ENCODE results near the gene MEAF6. TPM values are rescaled to one million over a fixed set of nuclear protein-coding genes. Genes with fewer than 3 reads are reported as not detected.

Gene MEAF6
- total and polyA plus RNA-seq, 2 donors (not counting 3 experiments of a cell fraction or from before 2014, with no cell fraction given), result 28.0 to 62.5 TPM

- H3K27ac ChIP-seq (ENCODE audit: insufficient read depth, low read depth, low read length), result no peak overlapping the region
- H3K79me2 ChIP-seq (ENCODE audit: control insufficient read depth, insufficient read depth, low read length), result peaks cover 37% of the 10 kb centered on the region
- no peaks in the 10 kb centered on the region for H3K27me3 ChIP-seq (ENCODE audit: control insufficient read depth in 2 of 2, insufficient read depth in 2 of 2, low read length in 2 of 2)
- ChIA-PET CTCF (interaction anchor here (1.6 kb wide), 1 partner anchor 35 kb away, joined by 5 read pairs; the partner anchor contains the start of gene MEAF6), POLR2A (interaction anchor here (1.0 kb wide), 1 partner anchor 141 kb away, joined by 3 read pairs; a partner anchor contains a TSS)
- no peak overlapping the region for H2AFZ ChIP-seq (ENCODE audit: low read depth, low read length)
- H3K9ac ChIP-seq (replicated peaks; ENCODE audit: extremely low read depth, insufficient read depth, low read length), result no peak overlapping the region
- no peak for DNase-seq (ENCODE audit: low read depth, low spot score)
- dilution Hi-C loops (cut with MboI; ENCODE audit: extremely low pct_ligation_motif_present, low sequenced_read_pairs), result no loop called here
- no TSS peak for BruUV-seq (replicated peaks)
- no peaks in the 10 kb centered on the region for H3K9me3 ChIP-seq (replicated peaks; ENCODE audit: control insufficient read depth, insufficient read depth, low read length)
- FAIRE-seq, result peak; percentile 90
- no peaks in the 10 kb centered on the region for H3K9me1 ChIP-seq (replicated peaks; ENCODE audit: control insufficient read depth, extremely low read depth, insufficient read depth, low read length)
- H3K4me2 ChIP-seq (ENCODE audit: insufficient read depth, low read length), result no peak overlapping the region
- intact Hi-C loops (cut with micrococcal nuclease), result no loop called here
- H4K20me1 ChIP-seq (replicated peaks; ENCODE audit: control insufficient read depth, extremely low read depth, insufficient read depth, low read length), result no peaks in the 10 kb centered on the region
- H3K36me3 ChIP-seq (ENCODE audit: control insufficient read depth in 2 of 2, extremely low read depth in 1 of 2, insufficient read depth in 2 of 2, low read length in 2 of 2), result peaks cover 7 to 9% of the 10 kb centered on the region in 2 experiments
- TF ChIP-seq EZH2 (IDR thresholded peaks at IDR 0.05; ENCODE audit: borderline replicate concordance, low read depth, low read length, severe bottlenecking), result no peak
- no peak for TF ChIP-seq FOS (IDR thresholded peaks at IDR 0.05; ENCODE audit: borderline replicate concordance, insufficient read depth, low read length)
- TF ChIP-seq JUN (IDR thresholded peaks at IDR 0.05; ENCODE audit: borderline replicate concordance, insufficient read depth, insufficient read length, low read depth), result no peak
- TF ChIP-seq, protein P1, sequence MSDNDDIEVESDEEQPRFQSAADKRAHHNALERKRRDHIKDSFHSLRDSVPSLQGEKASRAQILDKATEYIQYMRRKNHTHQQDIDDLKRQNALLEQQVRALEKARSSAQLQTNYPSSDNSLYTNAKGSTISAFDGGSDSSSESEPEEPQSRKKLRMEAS (IDR thresholded peaks at IDR 0.05; ENCODE audit: insufficient read depth, insufficient read length), result no peak
- TF ChIP-seq GATA2 (IDR thresholded peaks at IDR 0.05; ENCODE audit: insufficient read depth, insufficient read length, low read depth, low read length), result no peak
- TF ChIP-seq, protein P2, sequence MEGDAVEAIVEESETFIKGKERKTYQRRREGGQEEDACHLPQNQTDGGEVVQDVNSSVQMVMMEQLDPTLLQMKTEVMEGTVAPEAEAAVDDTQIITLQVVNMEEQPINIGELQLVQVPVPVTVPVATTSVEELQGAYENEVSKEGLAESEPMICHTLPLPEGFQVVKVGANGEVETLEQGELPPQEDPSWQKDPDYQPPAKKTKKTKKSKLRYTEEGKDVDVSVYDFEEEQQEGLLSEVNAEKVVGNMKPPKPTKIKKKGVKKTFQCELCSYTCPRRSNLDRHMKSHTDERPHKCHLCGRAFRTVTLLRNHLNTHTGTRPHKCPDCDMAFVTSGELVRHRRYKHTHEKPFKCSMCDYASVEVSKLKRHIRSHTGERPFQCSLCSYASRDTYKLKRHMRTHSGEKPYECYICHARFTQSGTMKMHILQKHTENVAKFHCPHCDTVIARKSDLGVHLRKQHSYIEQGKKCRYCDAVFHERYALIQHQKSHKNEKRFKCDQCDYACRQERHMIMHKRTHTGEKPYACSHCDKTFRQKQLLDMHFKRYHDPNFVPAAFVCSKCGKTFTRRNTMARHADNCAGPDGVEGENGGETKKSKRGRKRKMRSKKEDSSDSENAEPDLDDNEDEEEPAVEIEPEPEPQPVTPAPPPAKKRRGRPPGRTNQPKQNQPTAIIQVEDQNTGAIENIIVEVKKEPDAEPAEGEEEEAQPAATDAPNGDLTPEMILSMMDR (IDR thresholded peaks at IDR 0.05; ENCODE audit: extremely low read depth in 1 of 2, insufficient read depth in 1 of 2, low read depth in 1 of 2, low read length in 2 of 2), result no peak
- no peak for TF ChIP-seq MYC (IDR thresholded peaks at IDR 0.05; ENCODE audit: low read depth, low read length)
- no peak for TF ChIP-seq POLR2AphosphoS5 (IDR thresholded peaks at IDR 0.05; ENCODE audit: insufficient read depth, low read depth, low read length)
- TF ChIP-seq POLR2A (IDR thresholded peaks at IDR 0.05; ENCODE audit: low read depth, low read length), result no peak
- H3K4me1 ChIP-seq (ENCODE audit: control insufficient read depth, extremely low read depth, insufficient read depth, low read length), result peaks cover 8% of the 10 kb centered on the region
- H3K4me3 ChIP-seq (replicated peaks in 1 of 3; ENCODE audit: insufficient read depth in 1 of 3, low read depth in 1 of 3, low read length in 3 of 3), result no peak overlapping the region
Measured at GRCh38 chr1:37549341-37549740, 34.8 kb upstream of the MEAF6 start.

Measured in endothelial cell of umbilical vein (primary cell).